Gastrocnemius medialis (tissue), 4 donors: ENCODE data around the gene FIZ1.

ENCODE experiments used
- POLR2A ChIP-seq, 2 donors: fragments of 450-650 bp; IDR thresholded peaks; one replicate each; pipeline ENCODE4 v1.6.1; 2017; ENCODE audit warnings: antibody characterized with exemption in 2 of 2, mild to moderate bottlenecking in 2 of 2, moderate library complexity in 2 of 2
- TF ChIP-seq, protein P1 (sequence below), 5 experiments: fragments of 450-650 bp in 3 of 5; fragments of 200-600 bp in 2 of 5; sonication (generic) in 2 of 5; IDR thresholded peaks in 4 of 5; conservative IDR thresholded peaks in 1 of 5; 1 replicate in 4 of 5; 2 replicates in 1 of 5; pipeline ENCODE4 v1.5.1; 2016 to 2019; ENCODE audit warnings: antibody characterized with exemption in 5 of 5, mild to moderate bottlenecking in 3 of 5, moderate library complexity in 3 of 5

GRCh38 chr19:55576746-55577145 is 22.6 kb downstream of the FIZ1 start:
- TF ChIP-seq, protein P1, sequence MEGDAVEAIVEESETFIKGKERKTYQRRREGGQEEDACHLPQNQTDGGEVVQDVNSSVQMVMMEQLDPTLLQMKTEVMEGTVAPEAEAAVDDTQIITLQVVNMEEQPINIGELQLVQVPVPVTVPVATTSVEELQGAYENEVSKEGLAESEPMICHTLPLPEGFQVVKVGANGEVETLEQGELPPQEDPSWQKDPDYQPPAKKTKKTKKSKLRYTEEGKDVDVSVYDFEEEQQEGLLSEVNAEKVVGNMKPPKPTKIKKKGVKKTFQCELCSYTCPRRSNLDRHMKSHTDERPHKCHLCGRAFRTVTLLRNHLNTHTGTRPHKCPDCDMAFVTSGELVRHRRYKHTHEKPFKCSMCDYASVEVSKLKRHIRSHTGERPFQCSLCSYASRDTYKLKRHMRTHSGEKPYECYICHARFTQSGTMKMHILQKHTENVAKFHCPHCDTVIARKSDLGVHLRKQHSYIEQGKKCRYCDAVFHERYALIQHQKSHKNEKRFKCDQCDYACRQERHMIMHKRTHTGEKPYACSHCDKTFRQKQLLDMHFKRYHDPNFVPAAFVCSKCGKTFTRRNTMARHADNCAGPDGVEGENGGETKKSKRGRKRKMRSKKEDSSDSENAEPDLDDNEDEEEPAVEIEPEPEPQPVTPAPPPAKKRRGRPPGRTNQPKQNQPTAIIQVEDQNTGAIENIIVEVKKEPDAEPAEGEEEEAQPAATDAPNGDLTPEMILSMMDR (IDR thresholded peaks at IDR 0.05 in 4 of 5, conservative IDR thresholded peaks at IDR 0.05 in 1 of 5): no peak
- no peak for TF ChIP-seq POLR2A (IDR thresholded peaks at IDR 0.05)
